Endothelial cell of umbilical vein (primary cell): ENCODE results near the gene PRR19. TPM values are rescaled to one million over a fixed set of nuclear protein-coding genes. Genes with fewer than 3 reads are reported as not detected.

Experiments
- BruUV-seq: library from RNA; stranded (reverse); fragments of 400-500 nt; replicated peaks from 2 replicates; lab custom pipeline; 2021; lab: Mats Ljungman, UMichigan
- CTCF ChIA-PET: fragments of 300-600, 350-600 bp; sonication (Branson Sonifier 250); formaldehyde crosslinking; loops from one replicate; lab custom pipeline; 2021; ENCODE audit warnings: antibody characterized with exemption, inconsistent platforms; lab: Charles Lee
- POLR2A ChIA-PET: fragments of 300-600, 350-600 bp; sonication (Branson Sonifier 250); formaldehyde crosslinking; loops from one replicate; lab custom pipeline; 2021; ENCODE audit warnings: antibody characterized with exemption, inconsistent platforms; lab: Charles Lee
- DNase-seq: peaks from one replicate; pipeline ENCODE4 v3.0.0-alpha.2; 2011; ENCODE audit warnings: low read depth, low spot score
- FAIRE-seq: peaks from 2 replicates; lab custom pipeline; 2011; peaks lifted over from hg19 to GRCh38; lab: Jason Lieb, UNC
- H2AFZ ChIP-seq: 2 replicates; pipeline ENCODE4 v1.6.0; 2012; ENCODE audit warnings: low read depth, low read length, control low read depth, inconsistent platforms
- H3K27ac ChIP-seq: 2 replicates; pipeline ENCODE4 v1.5.1; 2011; ENCODE audit warnings: low read depth, mild to moderate bottlenecking, control low read depth, low read length, moderate library complexity; ENCODE audit not compliant: insufficient read depth
- H3K27me3 ChIP-seq, 2 experiments: 2 replicates each; pipeline versions ENCODE4 v1.6.0 to v1.6.1; 2011; ENCODE audit warnings: low read length in 2 of 2, mixed read lengths in 1 of 2; ENCODE audit not compliant: control insufficient read depth in 2 of 2, insufficient read depth in 2 of 2
- H3K36me3 ChIP-seq, 2 experiments: 2 replicates in 1 of 2; 3 replicates in 1 of 2; pipeline ENCODE4 v1.5.1; 2011; ENCODE audit warnings: low read length in 2 of 2, mild to moderate bottlenecking in 1 of 2, moderate library complexity in 1 of 2; ENCODE audit not compliant: control insufficient read depth in 2 of 2, insufficient read depth in 2 of 2; ENCODE audit errors: extremely low read depth in 1 of 2
- H3K4me1 ChIP-seq: 3 replicates; pipeline ENCODE4 v1.5.1; 2011; ENCODE audit warnings: mild to moderate bottlenecking, low read length; ENCODE audit not compliant: control insufficient read depth, insufficient read depth; ENCODE audit errors: extremely low read depth
- H3K4me2 ChIP-seq: 2 replicates; pipeline ENCODE4 v1.6.1; 2011; ENCODE audit warnings: low read length, control low read depth, mixed read lengths; ENCODE audit not compliant: insufficient read depth
- H3K4me3 ChIP-seq, 3 experiments: fragments of 200-600 bp in 1 of 3; sonication (generic), shearing (Covaris generic) in 1 of 3; replicated peaks in 1 of 3; 2 replicates each; pipeline ENCODE4 v1.5.1; 2011 to 2016; ENCODE audit warnings: control low read depth in 3 of 3, low read length in 3 of 3, mild to moderate bottlenecking in 2 of 3, inconsistent platforms in 1 of 3, low read depth in 1 of 3, moderate library complexity in 1 of 3; ENCODE audit not compliant: insufficient read depth in 1 of 3
- H3K79me2 ChIP-seq: 2 replicates; pipeline ENCODE4 v1.6.0; 2012; ENCODE audit warnings: low read length, inconsistent platforms; ENCODE audit not compliant: control insufficient read depth, insufficient read depth
- H3K9ac ChIP-seq: replicated peaks from 2 replicates; pipeline ENCODE3; 2011; ENCODE audit warnings: low read length, control low read depth; ENCODE audit not compliant: insufficient read depth; ENCODE audit errors: extremely low read depth
- H3K9me1 ChIP-seq: replicated peaks from 3 replicates; pipeline ENCODE4 v1.6.0; 2011; ENCODE audit warnings: mild to moderate bottlenecking, low read length; ENCODE audit not compliant: control insufficient read depth, insufficient read depth; ENCODE audit errors: extremely low read depth
- H3K9me3 ChIP-seq: replicated peaks from 2 replicates; pipeline ENCODE4 v1.5.1; 2012; ENCODE audit warnings: low read length, inconsistent platforms; ENCODE audit not compliant: control insufficient read depth, insufficient read depth
- H4K20me1 ChIP-seq: replicated peaks from 2 replicates; pipeline ENCODE3; 2011; ENCODE audit warnings: mild to moderate bottlenecking, low read length; ENCODE audit not compliant: control insufficient read depth, insufficient read depth; ENCODE audit errors: extremely low read depth
- CTCF ChIP-seq, 2 donors: IDR thresholded peaks; 1 replicate in 1 of 2; 2 replicates in 1 of 2; pipeline ENCODE4 v1.5.1; 2011; ENCODE audit warnings: low read length in 2 of 2, mild to moderate bottlenecking in 2 of 2, moderate library complexity in 2 of 2, control low read depth in 1 of 2, inconsistent platforms in 1 of 2, low read depth in 1 of 2; ENCODE audit not compliant: insufficient read depth in 1 of 2; ENCODE audit errors: extremely low read depth in 1 of 2
- EZH2 ChIP-seq: IDR thresholded peaks from 2 replicates; pipeline ENCODE4 v1.6.1; 2012; ENCODE audit warnings: borderline replicate concordance, low read depth, mild to moderate bottlenecking, moderate library complexity, low read length, inconsistent platforms; ENCODE audit not compliant: severe bottlenecking
- FOS ChIP-seq: IDR thresholded peaks from 2 replicates; pipeline ENCODE4 v1.6.1; 2011; ENCODE audit warnings: mild to moderate bottlenecking, low read length, moderate library complexity, borderline replicate concordance; ENCODE audit not compliant: insufficient read depth
- GATA2 ChIP-seq: IDR thresholded peaks from 2 replicates; pipeline ENCODE4 v1.7.0; 2011; ENCODE audit warnings: low read depth, mild to moderate bottlenecking, moderate library complexity, mixed read lengths, low read length; ENCODE audit not compliant: insufficient read length, insufficient read depth
- JUN ChIP-seq: IDR thresholded peaks from 2 replicates; pipeline ENCODE4 v1.6.1; 2011; ENCODE audit warnings: borderline replicate concordance, low read depth; ENCODE audit not compliant: insufficient read length, insufficient read depth
- MAX ChIP-seq: IDR thresholded peaks from 2 replicates; pipeline ENCODE4 v1.6.1; 2011; ENCODE audit not compliant: insufficient read depth, insufficient read length
- MYC ChIP-seq: IDR thresholded peaks from one replicate; pipeline ENCODE4 v1.6.1; 2011; ENCODE audit warnings: mild to moderate bottlenecking, low read depth, low read length
- POLR2A ChIP-seq: IDR thresholded peaks from 2 replicates; pipeline ENCODE4 v1.6.1; 2012; ENCODE audit warnings: low read depth, mild to moderate bottlenecking, control low read depth, low read length
- POLR2AphosphoS5 ChIP-seq: IDR thresholded peaks from 2 replicates; pipeline ENCODE4 v1.6.1; 2012; ENCODE audit warnings: low read depth, mild to moderate bottlenecking, control low read depth, low read length, moderate library complexity; ENCODE audit not compliant: insufficient read depth
- dilution Hi-C: fragments of 300-500 bp; cut with MboI; formaldehyde crosslinking; loops from one replicate; pipeline ENCODE4 v1.15.0; 2019; ENCODE audit warnings: low sequenced_read_pairs; ENCODE audit not compliant: extremely low pct_ligation_motif_present
- intact Hi-C: fragments of 100-400 bp; cut with micrococcal nuclease; formaldehyde crosslinking; loops from one replicate; pipeline ENCODE4 v1.10.0; 2022
- polyA plus RNA-seq, 4 experiments: library from polyadenylated mRNA; depleted of rRNA in 3 of 4; stranded (reverse) in 3 of 4; unstranded in 1 of 4; fragments of >200 nt; gene quantifications; 2 replicates each; pipeline versions ENCODE4 v1.2.1 to v1.2.3, GENCODE V29; 2011 to 2012; ENCODE audit warnings: missing spikeins in 1 of 4
- total RNA-seq: library from RNA; stranded (reverse); gene quantifications from 2 replicates; pipeline ENCODE4 v1.2.3, GENCODE V29; 2021

The PRR19 gene
- total and polyA plus RNA-seq, 2 donors (not counting 3 experiments of a cell fraction or from before 2014, with no cell fraction given) = 1.0 to 1.4 TPM

GRCh38 chr19:42332059-42332458 is 30.1 kb downstream of the PRR19 start:
- dilution Hi-C loops = no loop called here
- POLR2A ChIA-PET = no interaction called here

More at GRCh38 chr19:42332059-42332458, 30.1 kb downstream of the PRR19 start:
- Histone ChIP-seq H4K20me1 (no peaks in the 10 kb centered on the region), H3K4me2 (no peak overlapping the region), H3K27me3 (no peaks in the 10 kb centered on the region), H3K4me3 (no peak overlapping the region), H3K9me3 (no peaks in the 10 kb centered on the region), H3K9me1 (no peaks in the 10 kb centered on the region), H2AFZ (no peak overlapping the region), H3K27ac (no peak overlapping the region), H3K4me1 (no peaks in the 10 kb centered on the region), H3K9ac (no peak overlapping the region), H3K79me2 (no peaks in the 10 kb centered on the region), H3K36me3 (peaks cover 0 to 7% of the 10 kb centered on the region in 2 experiments)
- CTCF ChIA-PET = no interaction called here
- DNase-seq (no peak), FAIRE-seq (no peak)
- TF ChIP-seq POLR2AphosphoS5 (no peak), FOS (no peak), MYC (no peak), GATA2 (no peak), CTCF (IDR thresholded peaks at IDR 0.05; ENCODE audit: extremely low read depth in 1 of 2, insufficient read depth in 1 of 2, low read depth in 1 of 2, low read length in 2 of 2) (no peak), POLR2A (no peak), JUN (no peak), EZH2 (no peak), MAX (no peak)
- intact Hi-C loops = no loop called here
- no TSS peak for BruUV-seq
